Measurements from ENCODE around the gene COMP. TPM values are rescaled to one million over a fixed set of nuclear protein-coding genes. Genes with fewer than 3 reads are reported as not detected.

The COMP gene
- total RNA-seq, 1 experiment from 2014 or later = 0.04 TPM

DNA sequence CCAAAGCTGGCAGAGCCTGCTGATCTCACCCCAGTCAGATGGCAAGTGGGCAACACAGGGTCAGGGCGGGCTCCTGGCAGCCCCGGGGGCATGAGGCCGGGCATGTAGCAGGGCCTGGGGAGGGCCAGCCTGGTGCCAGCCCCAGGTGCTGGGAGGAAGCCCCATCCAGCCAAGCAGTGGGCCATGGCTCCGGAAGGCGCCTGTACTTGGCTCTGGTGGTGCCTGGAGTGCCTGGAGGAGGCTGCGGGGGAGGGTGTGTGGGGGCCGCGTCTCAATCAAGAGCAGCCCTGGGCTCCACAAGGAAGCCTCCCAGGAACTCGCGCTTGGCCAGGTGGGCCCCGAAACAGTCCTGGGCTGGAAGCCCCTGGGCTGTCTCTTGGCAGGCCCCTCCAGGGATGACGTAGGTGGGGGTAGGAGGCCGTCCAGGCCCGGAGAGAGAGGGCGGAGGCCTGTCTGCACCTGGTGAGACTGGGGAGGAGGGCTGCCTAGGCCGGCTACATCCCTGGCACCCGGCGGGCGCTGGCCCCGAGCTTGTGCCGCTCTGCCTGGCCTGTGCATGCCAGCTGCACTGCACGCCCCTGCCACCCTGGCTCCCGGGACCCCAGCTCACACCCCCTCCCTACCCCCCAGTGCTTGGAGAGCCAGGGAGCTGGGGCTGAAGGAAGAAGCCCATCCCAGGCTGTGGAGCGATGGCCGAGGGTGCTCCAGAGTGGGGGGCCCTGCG lies 45.9 kb downstream of the COMP start:
- Histone ChIP-seq H3K27ac (ENCODE audit: low read length) (no peak overlapping the region), H3K36me3 (ENCODE audit: low read depth, low read length) (no peaks in the 10 kb centered on the region), H2AFZ (ENCODE audit: low read length) (no peak overlapping the region), H3K9me3 (ENCODE audit: low read length) (no peaks in the 10 kb centered on the region), H3K27me3 (ENCODE audit: low read length) (no peaks in the 10 kb centered on the region), H3K79me2 (ENCODE audit: low read length) (no peaks in the 10 kb centered on the region), H3K9me2 (replicated peaks; ENCODE audit: low read length) (no peaks in the 10 kb centered on the region), H4K20me1 (ENCODE audit: low read length) (no peaks in the 10 kb centered on the region; the same call in 1 of the 2 replicates), H3F3A (ENCODE audit: low read length, unreplicated experiment) (no peaks in the 10 kb centered on the region), H3K4me3 (ENCODE audit: low read length) (no peak overlapping the region), H3K9ac (ENCODE audit: low read length) (no peak overlapping the region), H3K4me2 (ENCODE audit: low read length) (no peak overlapping the region), H3K4me1 (ENCODE audit: insufficient read depth, low read length) (peaks cover 9% of the 10 kb centered on the region; the same call in 1 of the 2 replicates)
- no peak for DNase-seq
- intact Hi-C loops (cut with micrococcal nuclease) = no loop called here
- TF ChIP-seq EZH2 (IDR thresholded peaks at IDR 0.05; ENCODE audit: low read length, unreplicated experiment) (no peak), EZH2phosphoT487 (IDR thresholded peaks at IDR 0.05; ENCODE audit: borderline replicate concordance, low read length) (no peak), CTCF (conservative IDR thresholded peaks at IDR 0.05; ENCODE audit: low read depth, low read length) (no peak)
- no TSS peak for BruUV-seq (replicated peaks)
- CTCF ChIA-PET = no interaction called here
- ATAC-seq = no peak
- POLR2A ChIA-PET (ENCODE audit: unreplicated experiment) = interaction anchor here (0.6 kb wide), 1 partner anchor 1326 kb away, joined by 4 read pairs; the partner anchor contains the start of gene MVB12A

- ChIA-PET CTCF (no interaction called here), POLR2A (ENCODE audit: unreplicated experiment) (no interaction called here)
- H3K27me3 ChIP-seq (ENCODE audit: low read length) = no peaks in the 10 kb centered on the region
- no peaks in the 10 kb centered on the region for H3F3A ChIP-seq (ENCODE audit: low read length, unreplicated experiment)
- H3K4me3 ChIP-seq (ENCODE audit: low read length) = no peak overlapping the region
- no peaks in the 10 kb centered on the region for H3K36me3 ChIP-seq (ENCODE audit: low read depth, low read length)
- H4K20me1 ChIP-seq (ENCODE audit: low read length) = no peaks in the 10 kb centered on the region; the same call in 1 of the 2 replicates
- H2AFZ ChIP-seq (ENCODE audit: low read length) = no peak overlapping the region
- intact Hi-C loops (cut with micrococcal nuclease) = no loop called here
- H3K9me2 ChIP-seq (replicated peaks; ENCODE audit: low read length) = no peaks in the 10 kb centered on the region
- no peaks in the 10 kb centered on the region for H3K79me2 ChIP-seq (ENCODE audit: low read length)
- no peak overlapping the region for H3K27ac ChIP-seq (ENCODE audit: low read length)
- no peaks in the 10 kb centered on the region for H3K9me3 ChIP-seq (ENCODE audit: low read length)
- ATAC-seq = no peak
- TF ChIP-seq EZH2phosphoT487 (IDR thresholded peaks at IDR 0.05; ENCODE audit: borderline replicate concordance, low read length) (no peak), EZH2 (IDR thresholded peaks at IDR 0.05; ENCODE audit: low read length, unreplicated experiment) (no peak), CTCF (conservative IDR thresholded peaks at IDR 0.05; ENCODE audit: low read depth, low read length) (no peak)
- H3K4me1 ChIP-seq (ENCODE audit: insufficient read depth, low read length) = peaks cover 9% of the 10 kb centered on the region; the same call in 1 of the 2 replicates
- no peak overlapping the region for H3K9ac ChIP-seq (ENCODE audit: low read length)
- BruUV-seq (replicated peaks) = no TSS peak
- H3K4me2 ChIP-seq (ENCODE audit: low read length) = no peak overlapping the region
- no peak for DNase-seq
Observed at GRCh38 chr19:18743784-18744418, 47.2 kb downstream of the COMP start.
